Common myeloid progenitor, CD34-positive (primary cell): ENCODE results near the gene MTMR8.

Experiments used
- CTCF ChIA-PET: fragments of 350-600 bp; sonication (Branson Sonifier 250); formaldehyde crosslinking; loops from one replicate; lab custom pipeline; 2021; ENCODE audit warnings: antibody characterized with exemption; lab: Charles Lee
- POLR2A ChIA-PET: fragments of 350-600 bp; sonication (Branson Sonifier 250); formaldehyde crosslinking; loops from one replicate; lab custom pipeline; 2021; ENCODE audit warnings: antibody characterized with exemption; lab: Charles Lee
- DNase-seq, 3 donors: peaks; one replicate each; pipeline versions ENCODE4 v3.0.0 to v3.0.0-alpha.2; 2013
- H3K27ac ChIP-seq, 2 experiments: 1 replicate in 1 of 2; 2 replicates in 1 of 2; pipeline ENCODE4 v1.7.0; 2013; ENCODE audit warnings: inconsistent platforms in 2 of 2, low read length in 2 of 2, mild to moderate bottlenecking in 2 of 2, low read depth in 1 of 2, moderate library complexity in 1 of 2; ENCODE audit not compliant: severe bottlenecking in 2 of 2, insufficient read depth in 1 of 2, poor library complexity in 1 of 2
- H3K27me3 ChIP-seq, 5 experiments: replicated peaks in 2 of 5; 1 replicate in 3 of 5; 2 replicates in 2 of 5; pipeline versions ENCODE4 v1.6.1 to v1.7.0; 2013; ENCODE audit warnings: low read length in 4 of 5, mild to moderate bottlenecking in 2 of 5, moderate library complexity in 2 of 5, inconsistent platforms in 1 of 5; ENCODE audit not compliant: insufficient read depth in 5 of 5, control insufficient read depth in 4 of 5
- H3K36me3 ChIP-seq, 4 experiments: 1 replicate in 2 of 4; 2 replicates in 2 of 4; pipeline versions ENCODE4 v1.6.1 to v1.7.0; 2013; ENCODE audit warnings: low read length in 3 of 4, control low read depth in 1 of 4, mild to moderate bottlenecking in 1 of 4; ENCODE audit not compliant: control insufficient read depth in 4 of 4, insufficient read depth in 4 of 4
- H3K4me1 ChIP-seq, 4 experiments: 1 replicate in 3 of 4; 2 replicates in 1 of 4; pipeline versions ENCODE4 v1.6.1 to v1.7.1; 2013; ENCODE audit warnings: low read length in 3 of 4, mild to moderate bottlenecking in 3 of 4, control low read depth in 1 of 4, inconsistent platforms in 1 of 4, moderate library complexity in 1 of 4; ENCODE audit not compliant: control insufficient read depth in 4 of 4, insufficient read depth in 4 of 4; ENCODE audit errors: control extremely low read depth in 1 of 4
- H3K4me3 ChIP-seq, 7 experiments: 1 replicate in 4 of 7; 2 replicates in 3 of 7; pipeline versions ENCODE4 v1.5.1 to v1.7.0; 2013; ENCODE audit warnings: mild to moderate bottlenecking in 7 of 7, low read length in 6 of 7, moderate library complexity in 6 of 7, inconsistent platforms in 2 of 7, low read depth in 2 of 7, control low read depth in 1 of 7; ENCODE audit not compliant: insufficient read depth in 4 of 7, control insufficient read depth in 1 of 7; ENCODE audit errors: extremely low read depth in 1 of 7
- H3K9me3 ChIP-seq, 5 experiments: 1 replicate in 4 of 5; 2 replicates in 1 of 5; pipeline versions ENCODE4 v1.6.1 to v1.7.1; 2013; ENCODE audit warnings: low read length in 4 of 5, mild to moderate bottlenecking in 2 of 5, inconsistent platforms in 1 of 5, low read depth in 1 of 5, moderate library complexity in 1 of 5; ENCODE audit not compliant: control insufficient read depth in 4 of 5, insufficient read depth in 2 of 5; ENCODE audit errors: control extremely low read depth in 1 of 5
- WGBS: methylation state at CpG from one replicate; pipeline ENCODE4 v1.1.5; 2013; ENCODE audit not compliant: insufficient coverage; 5-methylcytosine and 5-hydroxymethylcytosine counted together

Gene MTMR8

GRCh38 chrX:64229154-64229553 is 166.1 kb downstream of the MTMR8 start:
- CTCF ChIA-PET, result no interaction called here

More at GRCh38 chrX:64229154-64229553, 166.1 kb downstream of the MTMR8 start:
- H3K4me1 ChIP-seq, result no peaks in the 10 kb centered on the region
- POLR2A ChIA-PET, result no interaction called here
- H3K36me3 ChIP-seq, result no peaks in the 10 kb centered on the region
- H3K4me3 ChIP-seq, result no peak overlapping the region
- H3K9me3 ChIP-seq, result no peaks in the 10 kb centered on the region
- no peak overlapping the region for H3K27ac ChIP-seq
- 57% methylated on average over 1 of the region's 3 CpGs for WGBS
- DNase-seq, result no peak
- H3K27me3 ChIP-seq, result no peaks in the 10 kb centered on the region
